GM23338 (cell line): Measurements from ENCODE around the gene RAB9B.

Experiments used
- CREB1 ChIP-seq: fragments of 250-450 bp; sonication (Bioruptor Pico); IDR thresholded peaks from 2 replicates; pipeline ENCODE4 v1.5.0; 2020; ENCODE audit warnings: low read depth, mild to moderate bottlenecking, moderate library complexity
- EZH2 ChIP-seq: fragments of 200-600 bp; sonication (generic); IDR thresholded peaks from one replicate; pipeline ENCODE4 v1.8.0; 2017; ENCODE audit warnings: antibody characterized with exemption, mild to moderate bottlenecking, low read depth; ENCODE audit not compliant: unreplicated experiment
- EZH2phosphoT487 ChIP-seq: fragments of 200-600 bp; sonication (generic); IDR thresholded peaks from one replicate; pipeline ENCODE4 v1.8.1; 2018; ENCODE audit warnings: antibody characterized with exemption; ENCODE audit not compliant: unreplicated experiment
- JUNB ChIP-seq: IDR thresholded peaks from one replicate; pipeline ENCODE4 v1.6.1; 2016; ENCODE audit warnings: antibody characterized with exemption; ENCODE audit not compliant: unreplicated experiment
- NANOG ChIP-seq: IDR thresholded peaks from 2 replicates; pipeline ENCODE4 v1.6.1; 2016; ENCODE audit warnings: antibody characterized with exemption, borderline replicate concordance
- POLR2AphosphoS5 ChIP-seq: IDR thresholded peaks from 2 replicates; pipeline ENCODE4 v1.6.1; 2016; ENCODE audit warnings: antibody characterized with exemption, low read depth
- REST ChIP-seq: IDR thresholded peaks from one replicate; pipeline ENCODE4 v1.6.1; 2018; ENCODE audit warnings: antibody characterized with exemption; ENCODE audit not compliant: unreplicated experiment
- STAT1 ChIP-seq: IDR thresholded peaks from one replicate; pipeline ENCODE4 v1.6.1; 2016; ENCODE audit warnings: antibody characterized with exemption; ENCODE audit not compliant: unreplicated experiment
- ZNF114 ChIP-seq: fragments of 250-450 bp; sonication (Bioruptor Pico); IDR thresholded peaks from 2 replicates; pipeline ENCODE4 v1.5.0; 2020; ENCODE audit warnings: mild to moderate bottlenecking, moderate library complexity
- ZNF331 ChIP-seq: fragments of 250-450 bp; sonication (Bioruptor Pico); IDR thresholded peaks from 2 replicates; pipeline ENCODE4 v1.5.0; 2020; ENCODE audit warnings: low read depth, mild to moderate bottlenecking, moderate library complexity
- TF ChIP-seq, protein P1 (sequence below), 2 experiments: fragments of 200-600 bp in 1 of 2; sonication (generic) in 1 of 2; conservative IDR thresholded peaks; 2 replicates each; pipeline versions ENCODE4 v1.5.1 to v1.6.1; 2016 to 2017; ENCODE audit warnings: antibody characterized with exemption in 2 of 2, low read depth in 2 of 2, mild to moderate bottlenecking in 2 of 2, moderate library complexity in 1 of 2

GRCh38 chrX:103789004-103789403, 43.1 kb downstream of the RAB9B start:
- TF ChIP-seq, protein P1, sequence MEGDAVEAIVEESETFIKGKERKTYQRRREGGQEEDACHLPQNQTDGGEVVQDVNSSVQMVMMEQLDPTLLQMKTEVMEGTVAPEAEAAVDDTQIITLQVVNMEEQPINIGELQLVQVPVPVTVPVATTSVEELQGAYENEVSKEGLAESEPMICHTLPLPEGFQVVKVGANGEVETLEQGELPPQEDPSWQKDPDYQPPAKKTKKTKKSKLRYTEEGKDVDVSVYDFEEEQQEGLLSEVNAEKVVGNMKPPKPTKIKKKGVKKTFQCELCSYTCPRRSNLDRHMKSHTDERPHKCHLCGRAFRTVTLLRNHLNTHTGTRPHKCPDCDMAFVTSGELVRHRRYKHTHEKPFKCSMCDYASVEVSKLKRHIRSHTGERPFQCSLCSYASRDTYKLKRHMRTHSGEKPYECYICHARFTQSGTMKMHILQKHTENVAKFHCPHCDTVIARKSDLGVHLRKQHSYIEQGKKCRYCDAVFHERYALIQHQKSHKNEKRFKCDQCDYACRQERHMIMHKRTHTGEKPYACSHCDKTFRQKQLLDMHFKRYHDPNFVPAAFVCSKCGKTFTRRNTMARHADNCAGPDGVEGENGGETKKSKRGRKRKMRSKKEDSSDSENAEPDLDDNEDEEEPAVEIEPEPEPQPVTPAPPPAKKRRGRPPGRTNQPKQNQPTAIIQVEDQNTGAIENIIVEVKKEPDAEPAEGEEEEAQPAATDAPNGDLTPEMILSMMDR (conservative IDR thresholded peaks at IDR 0.05; ENCODE audit: low read depth in 2 of 2): no peak
- no peak for TF ChIP-seq CREB1 (CRISPR knock-in tag)
- TF ChIP-seq POLR2AphosphoS5: no peak
- TF ChIP-seq STAT1: no peak
- TF ChIP-seq EZH2phosphoT487: no peak
- no peak for TF ChIP-seq REST
- TF ChIP-seq NANOG: no peak
- no peak for TF ChIP-seq EZH2
- no peak for TF ChIP-seq JUNB
- TF ChIP-seq ZNF114 (CRISPR knock-in tag): no peak
- no peak for TF ChIP-seq ZNF331 (CRISPR knock-in tag)
